ENCODE results near the gene OPN4. TPM values are rescaled to one million over a fixed set of nuclear protein-coding genes. Genes with fewer than 3 reads are reported as not detected.

Gene OPN4
- polyA plus RNA-seq, 2 donors: 0.02 TPM; not detected in 1

GRCh38 chr10:86652361-86653202 lies 1.8 kb upstream of the OPN4 start:
- Histone ChIP-seq H3K9me3 (ENCODE audit: control insufficient read depth in 2 of 2, insufficient read depth in 1 of 2, low read depth in 1 of 2, low read length in 1 of 2) (no peaks in the 10 kb centered on the region), H3K4me1 (ENCODE audit: control insufficient read depth in 2 of 2, insufficient read depth in 2 of 2, low read length in 1 of 2) (peaks cover 9 to 21% of the 10 kb centered on the region in 2 donors), H3K27ac (ENCODE audit: low read depth in 2 of 2, low read length in 1 of 2) (no peak overlapping the region), H3K4me3 (ENCODE audit: low read depth in 1 of 2, low read length in 2 of 2) (no peak overlapping the region), H3K36me3 (ENCODE audit: control insufficient read depth in 2 of 2, insufficient read depth in 2 of 2, low read length in 1 of 2) (no peaks in the 10 kb centered on the region), H3K27me3 (ENCODE audit: control insufficient read depth in 1 of 2, insufficient read depth in 2 of 2, low read length in 2 of 2) (no peaks in the 10 kb centered on the region)
- WGBS, 2 donors: 70 to 75% methylated on average over 14 of the region's 14 CpGs

- H3K27me3 ChIP-seq (ENCODE audit: control insufficient read depth in 1 of 2, insufficient read depth in 2 of 2, low read length in 2 of 2): no peaks in the 10 kb centered on the region
- H3K36me3 ChIP-seq (ENCODE audit: control insufficient read depth in 2 of 2, insufficient read depth in 2 of 2, low read length in 1 of 2): no peaks in the 10 kb centered on the region
- H3K27ac ChIP-seq (ENCODE audit: low read depth in 2 of 2, low read length in 1 of 2): no peak overlapping the region
- H3K4me3 ChIP-seq (ENCODE audit: low read depth in 1 of 2, low read length in 2 of 2): no peak overlapping the region
- H3K9me3 ChIP-seq (ENCODE audit: control insufficient read depth in 2 of 2, insufficient read depth in 1 of 2, low read depth in 1 of 2, low read length in 1 of 2): no peaks in the 10 kb centered on the region
- peaks cover 9 to 21% of the 10 kb centered on the region in 2 donors for H3K4me1 ChIP-seq (ENCODE audit: control insufficient read depth in 2 of 2, insufficient read depth in 2 of 2, low read length in 1 of 2)
- 91 to 92% methylated on average over 3 of the region's 3 CpGs for WGBS, 2 donors
Measured at GRCh38 chr10:86653379-86653778, 968 bp upstream of the OPN4 start.

- Histone ChIP-seq H3K9me3 (ENCODE audit: control insufficient read depth in 2 of 2, insufficient read depth in 1 of 2, low read depth in 1 of 2, low read length in 1 of 2) (no peaks in the 10 kb centered on the region), H3K36me3 (ENCODE audit: control insufficient read depth in 2 of 2, insufficient read depth in 2 of 2, low read length in 1 of 2) (no peaks in the 10 kb centered on the region), H3K27me3 (ENCODE audit: control insufficient read depth in 1 of 2, insufficient read depth in 2 of 2, low read length in 2 of 2) (no peaks in the 10 kb centered on the region), H3K4me3 (ENCODE audit: low read depth in 1 of 2, low read length in 2 of 2) (no peak overlapping the region), H3K4me1 (ENCODE audit: control insufficient read depth in 2 of 2, insufficient read depth in 2 of 2, low read length in 1 of 2) (peaks cover 9 to 16% of the 10 kb centered on the region in 2 donors), H3K27ac (ENCODE audit: low read depth in 2 of 2, low read length in 1 of 2) (no peak overlapping the region)
- WGBS, 2 donors: 95 to 96% methylated on average over 3 of the region's 3 CpGs
Measured at GRCh38 chr10:86653987-86654386, 360 bp upstream of the OPN4 start.

- H3K4me3 ChIP-seq (ENCODE audit: low read depth in 1 of 2, low read length in 2 of 2): no peak overlapping the region
- H3K4me1 ChIP-seq (ENCODE audit: control insufficient read depth in 2 of 2, insufficient read depth in 2 of 2, low read length in 1 of 2): peaks cover 7% of the 10 kb centered on the region in 2 donors
- WGBS, 2 donors: 92 to 93% methylated on average over 4 of the region's 4 CpGs
- no peaks in the 10 kb centered on the region for H3K9me3 ChIP-seq (ENCODE audit: control insufficient read depth in 2 of 2, insufficient read depth in 1 of 2, low read depth in 1 of 2, low read length in 1 of 2)
- H3K36me3 ChIP-seq (ENCODE audit: control insufficient read depth in 2 of 2, insufficient read depth in 2 of 2, low read length in 1 of 2): no peaks in the 10 kb centered on the region
- H3K27ac ChIP-seq (ENCODE audit: low read depth in 2 of 2, low read length in 1 of 2): no peak overlapping the region
- no peaks in the 10 kb centered on the region for H3K27me3 ChIP-seq (ENCODE audit: control insufficient read depth in 1 of 2, insufficient read depth in 2 of 2, low read length in 2 of 2)
Measured at GRCh38 chr10:86655173-86655540, 810 bp downstream of the OPN4 start.

GRCh38 chr10:86655596-86655995 lies 1.2 kb downstream of the OPN4 start:
- Histone ChIP-seq H3K4me3 (ENCODE audit: low read depth in 1 of 2, low read length in 2 of 2) (no peak overlapping the region), H3K4me1 (ENCODE audit: control insufficient read depth in 2 of 2, insufficient read depth in 2 of 2, low read length in 1 of 2) (peaks cover 7% of the 10 kb centered on the region in 2 donors), H3K27ac (ENCODE audit: low read depth in 2 of 2, low read length in 1 of 2) (no peak overlapping the region), H3K27me3 (ENCODE audit: control insufficient read depth in 1 of 2, insufficient read depth in 2 of 2, low read length in 2 of 2) (no peaks in the 10 kb centered on the region), H3K36me3 (ENCODE audit: control insufficient read depth in 2 of 2, insufficient read depth in 2 of 2, low read length in 1 of 2) (no peaks in the 10 kb centered on the region), H3K9me3 (ENCODE audit: control insufficient read depth in 2 of 2, insufficient read depth in 1 of 2, low read depth in 1 of 2, low read length in 1 of 2) (no peaks in the 10 kb centered on the region)
- 83 to 90% methylated on average over 3 of the region's 3 CpGs for WGBS, 2 donors

GRCh38 chr10:86657011-86657395 lies 2.7 kb downstream of the OPN4 start:
- Histone ChIP-seq H3K4me1 (ENCODE audit: control insufficient read depth in 2 of 2, insufficient read depth in 2 of 2, low read length in 1 of 2) (peaks cover 0 to 8% of the 10 kb centered on the region in 2 donors), H3K27ac (ENCODE audit: low read depth in 2 of 2, low read length in 1 of 2) (no peak overlapping the region), H3K9me3 (ENCODE audit: control insufficient read depth in 2 of 2, insufficient read depth in 1 of 2, low read depth in 1 of 2, low read length in 1 of 2) (no peaks in the 10 kb centered on the region), H3K4me3 (ENCODE audit: low read depth in 1 of 2, low read length in 2 of 2) (no peak overlapping the region), H3K36me3 (ENCODE audit: control insufficient read depth in 2 of 2, insufficient read depth in 2 of 2, low read length in 1 of 2) (no peaks in the 10 kb centered on the region), H3K27me3 (ENCODE audit: control insufficient read depth in 1 of 2, insufficient read depth in 2 of 2, low read length in 2 of 2) (no peaks in the 10 kb centered on the region)
- WGBS, 2 donors: 91% methylated on average over 8 of the region's 8 CpGs

GRCh38 chr10:86657396-86658011 lies 3.2 kb downstream of the OPN4 start:
- Histone ChIP-seq H3K9me3 (ENCODE audit: control insufficient read depth in 2 of 2, insufficient read depth in 1 of 2, low read depth in 1 of 2, low read length in 1 of 2) (no peaks in the 10 kb centered on the region), H3K4me3 (ENCODE audit: low read depth in 1 of 2, low read length in 2 of 2) (no peak overlapping the region), H3K27me3 (ENCODE audit: control insufficient read depth in 1 of 2, insufficient read depth in 2 of 2, low read length in 2 of 2) (no peaks in the 10 kb centered on the region), H3K27ac (ENCODE audit: low read depth in 2 of 2, low read length in 1 of 2) (no peak overlapping the region), H3K4me1 (ENCODE audit: control insufficient read depth in 2 of 2, insufficient read depth in 2 of 2, low read length in 1 of 2) (peaks cover 0 to 9% of the 10 kb centered on the region in 2 donors), H3K36me3 (ENCODE audit: control insufficient read depth in 2 of 2, insufficient read depth in 2 of 2, low read length in 1 of 2) (no peaks in the 10 kb centered on the region)
- 74 to 80% methylated on average over 19 of the region's 19 CpGs for WGBS, 2 donors

GRCh38 chr10:86658261-86658741 lies 4.0 kb downstream of the OPN4 start:
- WGBS, 2 donors: 83 to 89% methylated on average over 12 of the region's 12 CpGs
- no peak overlapping the region for H3K27ac ChIP-seq (ENCODE audit: low read depth in 2 of 2, low read length in 1 of 2)
- H3K27me3 ChIP-seq (ENCODE audit: control insufficient read depth in 1 of 2, insufficient read depth in 2 of 2, low read length in 2 of 2): no peaks in the 10 kb centered on the region
- no peak overlapping the region for H3K4me3 ChIP-seq (ENCODE audit: low read depth in 1 of 2, low read length in 2 of 2)
- H3K36me3 ChIP-seq (ENCODE audit: control insufficient read depth in 2 of 2, insufficient read depth in 2 of 2, low read length in 1 of 2): no peaks in the 10 kb centered on the region
- H3K9me3 ChIP-seq (ENCODE audit: control insufficient read depth in 2 of 2, insufficient read depth in 1 of 2, low read depth in 1 of 2, low read length in 1 of 2): no peaks in the 10 kb centered on the region
- peaks cover 0 to 9% of the 10 kb centered on the region in 2 donors for H3K4me1 ChIP-seq (ENCODE audit: control insufficient read depth in 2 of 2, insufficient read depth in 2 of 2, low read length in 1 of 2)

- no peak overlapping the region for H3K27ac ChIP-seq (ENCODE audit: low read depth in 2 of 2, low read length in 1 of 2)
- H3K9me3 ChIP-seq (ENCODE audit: control insufficient read depth in 2 of 2, insufficient read depth in 1 of 2, low read depth in 1 of 2, low read length in 1 of 2): no peaks in the 10 kb centered on the region
- WGBS, 2 donors: 55 to 65% methylated on average over 3 of the region's 3 CpGs
- H3K36me3 ChIP-seq (ENCODE audit: control insufficient read depth in 2 of 2, insufficient read depth in 2 of 2, low read length in 1 of 2): no peaks in the 10 kb centered on the region
- H3K27me3 ChIP-seq (ENCODE audit: control insufficient read depth in 1 of 2, insufficient read depth in 2 of 2, low read length in 2 of 2): no peaks in the 10 kb centered on the region
- H3K4me1 ChIP-seq (ENCODE audit: control insufficient read depth in 2 of 2, insufficient read depth in 2 of 2, low read length in 1 of 2): peaks cover 0 to 9% of the 10 kb centered on the region in 2 donors
- H3K4me3 ChIP-seq (ENCODE audit: low read depth in 1 of 2, low read length in 2 of 2): no peak overlapping the region
Measured at GRCh38 chr10:86658751-86659150, 4.4 kb downstream of the OPN4 start.
